Measurements from ENCODE around the gene GRIK4.

The GRIK4 gene

DNA sequence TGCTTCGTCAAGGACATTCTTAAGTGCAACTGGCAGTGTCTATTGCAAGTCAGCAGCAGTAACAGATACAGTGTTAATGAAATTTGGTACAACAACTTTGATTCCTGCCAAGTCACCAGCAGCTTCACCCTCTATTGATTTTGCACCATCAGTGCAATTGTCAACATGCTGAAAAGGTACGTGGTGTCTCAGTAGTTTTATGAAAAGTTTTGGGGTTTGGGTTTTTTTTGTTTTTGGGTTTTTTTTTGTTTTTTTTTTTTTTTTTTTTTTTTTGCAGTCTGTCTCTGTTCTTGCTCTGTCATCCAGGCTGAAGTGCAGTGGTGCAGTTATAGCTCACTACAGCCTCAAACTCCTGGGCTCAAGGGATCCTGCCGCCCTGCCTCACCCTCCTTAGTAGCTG is 19.1 kb upstream of the GRIK4 start:
- DNase-seq (ENCODE audit: low read depth in 1 of 2, low spot score in 1 of 2), result no peak
- Histone ChIP-seq H3K27ac (replicated peaks) (no peak overlapping the region), H3K4me3 (replicated peaks; ENCODE audit: insufficient read depth, low read length) (no peak overlapping the region), H3K27me3 (ENCODE audit: insufficient read depth, poor library complexity, severe bottlenecking) (peaks cover 12% of the 10 kb centered on the region)
- TF ChIP-seq GABPA (IDR thresholded peaks at IDR 0.05; ENCODE audit: low read depth) (no peak), SPI1 (IDR thresholded peaks at IDR 0.05; ENCODE audit: borderline replicate concordance, low read depth) (no peak), POLR2AphosphoS5 (IDR thresholded peaks at IDR 0.05; ENCODE audit: low read depth) (no peak)
- TF ChIP-seq, protein P1, sequence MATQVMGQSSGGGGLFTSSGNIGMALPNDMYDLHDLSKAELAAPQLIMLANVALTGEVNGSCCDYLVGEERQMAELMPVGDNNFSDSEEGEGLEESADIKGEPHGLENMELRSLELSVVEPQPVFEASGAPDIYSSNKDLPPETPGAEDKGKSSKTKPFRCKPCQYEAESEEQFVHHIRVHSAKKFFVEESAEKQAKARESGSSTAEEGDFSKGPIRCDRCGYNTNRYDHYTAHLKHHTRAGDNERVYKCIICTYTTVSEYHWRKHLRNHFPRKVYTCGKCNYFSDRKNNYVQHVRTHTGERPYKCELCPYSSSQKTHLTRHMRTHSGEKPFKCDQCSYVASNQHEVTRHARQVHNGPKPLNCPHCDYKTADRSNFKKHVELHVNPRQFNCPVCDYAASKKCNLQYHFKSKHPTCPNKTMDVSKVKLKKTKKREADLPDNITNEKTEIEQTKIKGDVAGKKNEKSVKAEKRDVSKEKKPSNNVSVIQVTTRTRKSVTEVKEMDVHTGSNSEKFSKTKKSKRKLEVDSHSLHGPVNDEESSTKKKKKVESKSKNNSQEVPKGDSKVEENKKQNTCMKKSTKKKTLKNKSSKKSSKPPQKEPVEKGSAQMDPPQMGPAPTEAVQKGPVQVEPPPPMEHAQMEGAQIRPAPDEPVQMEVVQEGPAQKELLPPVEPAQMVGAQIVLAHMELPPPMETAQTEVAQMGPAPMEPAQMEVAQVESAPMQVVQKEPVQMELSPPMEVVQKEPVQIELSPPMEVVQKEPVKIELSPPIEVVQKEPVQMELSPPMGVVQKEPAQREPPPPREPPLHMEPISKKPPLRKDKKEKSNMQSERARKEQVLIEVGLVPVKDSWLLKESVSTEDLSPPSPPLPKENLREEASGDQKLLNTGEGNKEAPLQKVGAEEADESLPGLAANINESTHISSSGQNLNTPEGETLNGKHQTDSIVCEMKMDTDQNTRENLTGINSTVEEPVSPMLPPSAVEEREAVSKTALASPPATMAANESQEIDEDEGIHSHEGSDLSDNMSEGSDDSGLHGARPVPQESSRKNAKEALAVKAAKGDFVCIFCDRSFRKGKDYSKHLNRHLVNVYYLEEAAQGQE (IDR thresholded peaks at IDR 0.05; ENCODE audit: insufficient replicate concordance, low read depth), result no peak
- TF ChIP-seq, protein P2, sequence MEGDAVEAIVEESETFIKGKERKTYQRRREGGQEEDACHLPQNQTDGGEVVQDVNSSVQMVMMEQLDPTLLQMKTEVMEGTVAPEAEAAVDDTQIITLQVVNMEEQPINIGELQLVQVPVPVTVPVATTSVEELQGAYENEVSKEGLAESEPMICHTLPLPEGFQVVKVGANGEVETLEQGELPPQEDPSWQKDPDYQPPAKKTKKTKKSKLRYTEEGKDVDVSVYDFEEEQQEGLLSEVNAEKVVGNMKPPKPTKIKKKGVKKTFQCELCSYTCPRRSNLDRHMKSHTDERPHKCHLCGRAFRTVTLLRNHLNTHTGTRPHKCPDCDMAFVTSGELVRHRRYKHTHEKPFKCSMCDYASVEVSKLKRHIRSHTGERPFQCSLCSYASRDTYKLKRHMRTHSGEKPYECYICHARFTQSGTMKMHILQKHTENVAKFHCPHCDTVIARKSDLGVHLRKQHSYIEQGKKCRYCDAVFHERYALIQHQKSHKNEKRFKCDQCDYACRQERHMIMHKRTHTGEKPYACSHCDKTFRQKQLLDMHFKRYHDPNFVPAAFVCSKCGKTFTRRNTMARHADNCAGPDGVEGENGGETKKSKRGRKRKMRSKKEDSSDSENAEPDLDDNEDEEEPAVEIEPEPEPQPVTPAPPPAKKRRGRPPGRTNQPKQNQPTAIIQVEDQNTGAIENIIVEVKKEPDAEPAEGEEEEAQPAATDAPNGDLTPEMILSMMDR (IDR thresholded peaks at IDR 0.05; ENCODE audit: insufficient read depth, low read length), result no peak

DNA sequence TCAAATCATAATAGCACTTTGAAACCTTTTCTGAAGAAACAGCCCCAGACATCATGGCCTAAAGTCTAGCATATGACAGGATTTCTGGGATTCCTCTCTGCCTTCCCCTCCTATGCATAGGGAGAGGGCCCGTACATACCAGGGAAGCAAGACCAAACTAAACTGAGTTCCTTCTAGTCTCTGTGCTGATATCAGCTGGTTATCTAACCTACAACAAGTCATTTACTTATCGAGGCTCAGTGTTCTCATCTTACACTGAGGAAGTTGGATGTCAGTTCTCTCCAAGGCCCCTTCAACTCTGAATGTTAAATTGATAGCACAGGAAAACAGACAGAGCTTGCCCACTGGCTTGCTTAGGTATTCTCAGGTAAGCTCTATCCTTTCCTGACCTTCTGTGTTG is 17.0 kb upstream of the GRIK4 start:
- H3K27me3 ChIP-seq (ENCODE audit: insufficient read depth, poor library complexity, severe bottlenecking), result peaks cover 13% of the 10 kb centered on the region
- TF ChIP-seq, protein P2 (IDR thresholded peaks at IDR 0.05; ENCODE audit: insufficient read depth, low read length), result no peak
- TF ChIP-seq, protein P1 (IDR thresholded peaks at IDR 0.05; ENCODE audit: insufficient replicate concordance, low read depth), result no peak
- TF ChIP-seq GABPA (IDR thresholded peaks at IDR 0.05; ENCODE audit: low read depth) (no peak), POLR2AphosphoS5 (IDR thresholded peaks at IDR 0.05; ENCODE audit: low read depth) (no peak), SPI1 (IDR thresholded peaks at IDR 0.05; ENCODE audit: borderline replicate concordance, low read depth) (no peak)
- no peak overlapping the region for H3K4me3 ChIP-seq (replicated peaks; ENCODE audit: insufficient read depth, low read length)
- no peak for DNase-seq (ENCODE audit: low read depth in 1 of 2, low spot score in 1 of 2)
- no peak overlapping the region for H3K27ac ChIP-seq (replicated peaks)

DNA sequence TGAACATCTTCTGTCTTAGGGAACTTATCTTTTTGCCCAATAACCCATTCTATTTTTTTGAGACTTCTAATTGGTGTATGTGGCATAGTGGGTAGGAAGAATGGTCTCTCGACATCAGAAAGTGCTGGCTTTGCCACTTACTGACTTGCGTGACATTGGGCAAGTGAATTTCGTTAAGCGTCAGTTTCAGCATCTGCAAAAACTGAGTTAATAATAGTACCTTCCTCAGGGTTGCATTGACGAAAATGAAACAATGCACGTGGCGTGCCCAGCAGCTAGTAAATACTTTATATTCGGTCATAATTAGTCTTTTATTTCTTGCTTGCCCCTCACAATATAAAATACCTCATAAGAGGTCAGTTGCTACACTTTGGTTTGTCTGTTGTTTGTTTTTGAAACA is 12.5 kb upstream of the GRIK4 start:
- no peak for DNase-seq (ENCODE audit: low read depth in 1 of 2, low spot score in 1 of 2)
- H3K27me3 ChIP-seq (ENCODE audit: insufficient read depth, poor library complexity, severe bottlenecking), result peaks cover 14% of the 10 kb centered on the region
- TF ChIP-seq, protein P1 (IDR thresholded peaks at IDR 0.05; ENCODE audit: insufficient replicate concordance, low read depth), result no peak
- no peak for TF ChIP-seq SPI1 (IDR thresholded peaks at IDR 0.05; ENCODE audit: borderline replicate concordance, low read depth)
- TF ChIP-seq POLR2AphosphoS5 (IDR thresholded peaks at IDR 0.05; ENCODE audit: low read depth), result no peak
- TF ChIP-seq, protein P2 (IDR thresholded peaks at IDR 0.05; ENCODE audit: insufficient read depth, low read length), result no peak
- no peak for TF ChIP-seq GABPA (IDR thresholded peaks at IDR 0.05; ENCODE audit: low read depth)
- no peak overlapping the region for H3K27ac ChIP-seq (replicated peaks)
- H3K4me3 ChIP-seq (replicated peaks; ENCODE audit: insufficient read depth, low read length), result no peak overlapping the region
